Activated CD4-positive, alpha-beta T cell treated with anti-CD3 and anti-CD28 coated beads, Interleukin-2, amount 10 ng/mL, durations not matched to agents 7 days and 5 days (primary cell): ENCODE results near the gene FAM193B. TPM values are rescaled to one million over a fixed set of nuclear protein-coding genes. Genes with fewer than 3 reads are reported as not detected.
A peak's percentile ranks its signal among the peaks of the same experiment; 100 is the strongest.

ENCODE experiments used
- CTCF ChIA-PET: fragments of 350-600 bp; sonication (Branson Sonifier 250); formaldehyde crosslinking; loops from one replicate; lab custom pipeline; 2021; ENCODE audit warnings: antibody characterized with exemption; lab: Charles Lee
- POLR2A ChIA-PET: fragments of 350-600 bp; sonication (Branson Sonifier 250); formaldehyde crosslinking; loops from one replicate; lab custom pipeline; 2021; ENCODE audit warnings: antibody characterized with exemption; lab: Charles Lee
- DNase-seq: peaks from one replicate; pipeline ENCODE4 v3.0.0-alpha.2; 2020
- H3K27ac Mint-ChIP-seq: one replicate; pipeline ENCODE4 v1.8.0; 2021; ENCODE audit warnings: mild to moderate bottlenecking, moderate library complexity, mixed read lengths
- H3K27me3 Mint-ChIP-seq: one replicate; pipeline ENCODE4 v1.8.0; 2021; ENCODE audit warnings: mixed read lengths
- H3K36me3 Mint-ChIP-seq: one replicate; pipeline ENCODE4 v1.8.0; 2021; ENCODE audit warnings: low read depth, mixed read lengths
- H3K4me1 Mint-ChIP-seq: one replicate; pipeline ENCODE4 v1.8.0; 2021; ENCODE audit warnings: mixed read lengths
- H3K4me3 Mint-ChIP-seq: one replicate; pipeline ENCODE4 v1.8.0; 2021; ENCODE audit warnings: mild to moderate bottlenecking, moderate library complexity, mixed read lengths
- H3K9me3 Mint-ChIP-seq: one replicate; pipeline ENCODE4 v1.8.0; 2021; ENCODE audit warnings: mixed read lengths
- total RNA-seq, 2 experiments: library from RNA; stranded (reverse); gene quantifications; one replicate each; pipeline ENCODE4 v1.2.3, GENCODE V29; 2021

FAM193B gene
- total RNA-seq, 2 experiments from 2014 or later: 102 to 120 TPM

- CTCF ChIA-PET: interaction anchor here (0.8 to 4.4 kb wide), 18 partner anchors 10 to 191 kb away, joined by 3 to 36 read pairs (median 4); partner anchors contain the start of gene DOK3
- H3K9me3 Mint-ChIP-seq: no peaks in the 10 kb centered on the region
- H3K27me3 Mint-ChIP-seq: peaks cover 18% of the 10 kb centered on the region
- POLR2A ChIA-PET: no interaction called here
- DNase-seq: peak; percentile 83
- H3K4me1 Mint-ChIP-seq: peaks cover 22% of the 10 kb centered on the region
- H3K36me3 Mint-ChIP-seq: no peaks in the 10 kb centered on the region
- H3K27ac Mint-ChIP-seq: no peak overlapping the region
- no peak overlapping the region for H3K4me3 Mint-ChIP-seq
Measured at GRCh38 chr5:177500685-177501522, 53.5 kb downstream of the FAM193B start.

GRCh38 chr5:177499842-177500241 is 54.5 kb downstream of the FAM193B start:
- peaks cover 29% of the 10 kb centered on the region for H3K4me1 Mint-ChIP-seq
- no peak overlapping the region for H3K27ac Mint-ChIP-seq
- H3K27me3 Mint-ChIP-seq: peaks cover 18% of the 10 kb centered on the region
- ChIA-PET CTCF (interaction anchor here (0.8 to 4.4 kb wide), 8 partner anchors 21 to 117 kb away, joined by 3 to 36 read pairs (median 8); no protein-coding TSS in a partner anchor), POLR2A (no interaction called here)
- H3K4me3 Mint-ChIP-seq: no peak overlapping the region
- H3K9me3 Mint-ChIP-seq: no peaks in the 10 kb centered on the region
- no peaks in the 10 kb centered on the region for H3K36me3 Mint-ChIP-seq
- no peak for DNase-seq

- POLR2A ChIA-PET: interaction anchor here (1.0 kb wide), 1 partner anchor 11 kb away, joined by 4 read pairs; no protein-coding TSS in a partner anchor
- CTCF ChIA-PET: interaction anchor here (0.7 to 4.4 kb wide), 11 partner anchors 9 to 108 kb away, joined by 3 to 23 read pairs (median 4); partner anchors contain the start of gene DOK3
- Mint-ChIP-seq H3K36me3 (no peaks in the 10 kb centered on the region), H3K27me3 (peaks cover 18% of the 10 kb centered on the region), H3K27ac (peak overlapping the region; percentile 16), H3K4me3 (peak overlapping the region; percentile 76), H3K9me3 (no peaks in the 10 kb centered on the region), H3K4me1 (peaks cover 42% of the 10 kb centered on the region)
- no peak for DNase-seq
Measured at GRCh38 chr5:177498013-177498787, 56.2 kb downstream of the FAM193B start.

DNA sequence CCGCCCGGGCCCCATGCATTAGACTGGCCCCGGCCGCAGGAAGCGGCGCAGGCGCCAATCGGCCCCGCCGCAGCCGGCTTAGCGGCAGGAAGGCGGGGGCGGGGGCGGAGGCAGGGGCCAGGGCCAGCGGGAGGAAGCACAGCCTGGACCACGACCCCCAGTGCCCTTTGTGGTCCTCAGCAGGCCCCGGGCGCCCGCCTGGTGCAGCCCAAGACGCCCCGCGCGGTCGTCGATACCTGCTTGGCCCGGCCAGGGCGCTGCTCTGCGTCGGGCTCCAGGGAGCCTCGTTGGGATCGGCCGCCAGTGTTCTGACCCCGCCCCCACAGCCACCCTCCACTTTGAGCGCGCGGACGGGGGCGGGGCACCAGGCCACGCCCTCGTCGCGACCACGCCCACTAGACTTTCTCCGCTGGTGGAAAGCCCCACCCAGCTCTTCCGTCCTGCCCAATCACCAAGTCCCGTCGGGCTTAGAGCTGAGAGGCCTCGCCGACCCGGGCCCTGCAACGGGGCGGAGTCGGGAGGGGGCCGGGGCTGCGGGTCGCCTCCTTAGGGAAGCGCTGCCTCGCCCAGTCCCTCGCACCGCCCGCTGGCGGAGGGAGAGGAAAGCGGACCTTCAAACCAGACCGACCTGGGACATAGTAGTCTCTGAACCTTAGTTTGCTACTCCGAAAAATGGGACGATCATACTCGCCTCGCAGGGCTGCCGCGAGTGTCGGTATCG is 56.9 kb downstream of the FAM193B start, which contains the start of gene PDLIM7:
Gene PDLIM7, minus strand, starts transcription at position 313 of the 721 bp plus-strand sequence. CDS start 1,092 bp downstream, outside the sequence.
- peak within 1 kb of the TSS; percentile 64 for H3K27ac Mint-ChIP-seq
- H3K4me1 Mint-ChIP-seq: peaks cover 47% of the 10 kb centered on the region
- POLR2A ChIA-PET: interaction anchor here (1.0 kb wide), 1 partner anchor 12 kb away, joined by 4 read pairs; no protein-coding TSS in a partner anchor
- H3K27me3 Mint-ChIP-seq: peaks cover 18% of the 10 kb centered on the region
- CTCF ChIA-PET: interaction anchor here (0.6 to 2.4 kb wide), 12 partner anchors 8 to 107 kb away, joined by 3 to 9 read pairs (median 4); partner anchors contain the start of gene DOK3
- peak within 1 kb of the TSS; percentile 76 for H3K4me3 Mint-ChIP-seq
- no peaks in the 10 kb centered on the region for H3K9me3 Mint-ChIP-seq
- DNase-seq: peak; percentile 95
- H3K36me3 Mint-ChIP-seq: peaks cover 5% of the 10 kb centered on the region

DNA sequence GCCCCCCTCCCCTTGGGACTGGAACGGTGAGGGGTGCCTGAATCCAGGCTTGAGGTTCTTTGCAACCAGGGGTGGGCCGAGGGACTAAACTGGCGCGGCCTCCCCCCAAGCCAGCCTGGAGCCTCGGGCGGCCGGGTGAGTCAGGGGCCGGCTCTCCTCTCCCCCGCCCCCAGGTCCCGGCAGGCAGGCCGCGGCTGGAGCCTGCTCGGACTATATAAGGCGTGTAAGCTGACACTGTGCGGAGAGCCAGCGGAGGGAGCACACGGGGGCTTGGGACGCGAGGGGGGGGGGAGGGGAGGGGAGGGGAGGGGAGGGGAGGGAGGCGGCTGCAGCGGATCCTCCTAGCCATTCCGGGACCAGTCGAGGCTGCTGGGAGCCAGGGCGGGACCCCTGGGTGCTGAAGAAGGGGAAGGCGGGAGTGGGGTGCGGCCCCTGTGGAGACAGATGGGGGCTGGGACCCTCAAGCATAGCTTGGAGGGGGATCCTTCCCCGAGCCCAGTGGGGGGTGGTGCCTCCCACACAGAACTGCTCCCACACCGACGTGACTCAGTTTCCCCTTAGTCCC is 57.6 kb downstream of the FAM193B start:
- no peak overlapping the region for H3K27ac Mint-ChIP-seq
- POLR2A ChIA-PET: interaction anchor here (1.0 kb wide), 1 partner anchor 12 kb away, joined by 4 read pairs; no protein-coding TSS in a partner anchor

GRCh38 chr5:177496070-177496726 is 58.2 kb downstream of the FAM193B start:
- peaks cover 6% of the 10 kb centered on the region for H3K36me3 Mint-ChIP-seq
- peak overlapping the region; percentile 64 for H3K27ac Mint-ChIP-seq
- DNase-seq: no peak
- H3K27me3 Mint-ChIP-seq: peaks cover 18% of the 10 kb centered on the region
- no peaks in the 10 kb centered on the region for H3K9me3 Mint-ChIP-seq
- ChIA-PET POLR2A (no interaction called here), CTCF (interaction anchor here (1.2 to 2.8 kb wide), 6 partner anchors 14 to 106 kb away, joined by 3 to 18 read pairs (median 5); no protein-coding TSS in a partner anchor)
- H3K4me1 Mint-ChIP-seq: peaks cover 47% of the 10 kb centered on the region
- peak overlapping the region; percentile 69 for H3K4me3 Mint-ChIP-seq

More for the DNA sequence above, 57.6 kb downstream of the FAM193B start:
- Mint-ChIP-seq H3K27me3 (peaks cover 18% of the 10 kb centered on the region), H3K9me3 (no peaks in the 10 kb centered on the region), H3K36me3 (peaks cover 5% of the 10 kb centered on the region), H3K4me1 (peaks cover 47% of the 10 kb centered on the region), H3K4me3 (peak overlapping the region; percentile 76)
- no peak for DNase-seq
- CTCF ChIA-PET: interaction anchor here (0.6 to 2.8 kb wide), 13 partner anchors 11 to 107 kb away, joined by 3 to 18 read pairs (median 4); no protein-coding TSS in a partner anchor

DNA sequence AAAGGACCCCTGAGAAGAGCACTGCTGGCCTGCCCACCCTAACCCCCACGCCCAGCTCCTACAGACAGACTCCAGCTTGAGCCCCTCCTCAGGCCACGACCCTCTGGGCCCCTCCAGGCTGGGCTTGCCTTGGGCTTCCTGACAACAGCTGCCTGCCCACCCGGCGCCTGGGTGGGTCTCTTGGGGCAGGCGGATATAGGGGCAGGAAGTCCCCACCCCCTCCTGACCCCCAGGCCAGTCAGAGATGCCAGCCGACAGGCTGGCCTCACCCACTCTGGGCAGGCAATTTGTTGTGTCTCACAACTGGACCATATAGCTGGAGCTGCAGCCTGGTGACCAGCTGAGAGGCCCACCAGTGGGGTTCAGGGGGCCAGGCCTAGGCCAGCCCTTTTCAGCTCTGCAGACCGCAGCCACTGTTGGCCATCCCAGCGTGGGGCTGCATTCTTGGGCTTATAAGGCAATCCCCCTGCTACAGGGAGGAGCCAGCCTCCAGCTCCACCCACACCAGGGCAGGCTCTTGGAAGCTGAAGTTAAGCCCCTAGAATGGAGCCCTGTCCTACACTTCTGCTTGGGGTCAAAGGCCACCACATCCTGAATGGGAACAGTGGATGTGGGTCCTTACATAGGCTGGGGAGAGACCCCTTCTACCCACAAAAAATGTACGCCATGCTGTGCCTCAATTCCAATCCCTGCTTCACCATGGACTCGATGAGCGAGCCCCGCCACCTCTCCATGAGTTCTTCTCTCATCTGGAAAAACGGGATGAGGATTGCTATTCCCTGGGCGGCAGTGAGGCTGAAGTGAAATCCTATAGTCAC is 58.9 kb downstream of the FAM193B start:
- ChIA-PET POLR2A (no interaction called here), CTCF (interaction anchor here (1.0 to 2.8 kb wide), 8 partner anchors 13 to 179 kb away, joined by 3 to 18 read pairs (median 4); no protein-coding TSS in a partner anchor)
- Mint-ChIP-seq H3K36me3 (peaks cover 9% of the 10 kb centered on the region), H3K27me3 (peaks cover 18% of the 10 kb centered on the region), H3K4me1 (peaks cover 48% of the 10 kb centered on the region), H3K4me3 (peak overlapping the region; percentile 69), H3K9me3 (no peaks in the 10 kb centered on the region), H3K27ac (peak overlapping the region; percentile 64)
- DNase-seq: no peak

DNA sequence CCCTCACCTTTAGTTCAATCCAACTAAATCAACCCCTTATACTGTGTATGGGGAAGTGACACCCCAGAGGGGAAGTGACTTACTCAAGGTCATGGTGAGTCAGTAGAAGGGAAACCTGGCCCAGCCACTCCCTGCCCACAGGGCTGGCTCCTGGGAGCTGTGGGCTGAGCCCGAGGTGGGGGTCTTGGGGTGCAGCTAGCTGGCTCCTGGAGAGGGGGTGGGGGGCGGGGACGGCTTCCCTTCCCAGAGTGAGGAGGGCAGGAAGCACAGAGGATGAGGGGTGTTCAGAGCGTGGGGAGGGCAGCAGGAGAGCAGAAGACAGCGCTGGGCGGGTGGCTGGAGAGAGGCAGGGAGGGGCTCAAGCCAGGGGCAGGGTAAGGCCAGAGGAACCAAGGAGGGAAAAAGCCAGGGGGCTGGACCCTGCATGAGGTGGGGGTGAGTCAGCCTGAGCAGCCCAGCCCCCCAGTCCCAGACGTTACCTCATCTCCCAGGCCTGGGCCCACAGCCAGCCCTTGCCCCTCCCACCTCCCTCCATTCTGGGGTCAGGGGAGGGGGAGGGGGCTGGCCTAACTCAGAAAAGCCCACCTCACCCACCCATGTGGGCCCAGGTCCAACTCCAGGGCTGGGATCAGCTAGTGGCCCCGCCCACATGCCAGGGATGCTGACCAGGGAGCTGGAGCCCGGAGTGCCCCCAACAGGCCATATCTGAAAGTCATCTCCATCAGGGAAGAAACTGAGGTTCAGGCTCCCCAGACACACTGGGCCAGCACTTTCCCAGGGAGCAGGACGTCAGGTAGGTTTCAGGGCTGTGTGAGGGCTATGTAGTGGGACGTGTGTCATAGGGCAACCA is 59.8 kb downstream of the FAM193B start:
- CTCF ChIA-PET: interaction anchor here (0.7 to 2.8 kb wide), 10 partner anchors 9 to 182 kb away, joined by 3 to 18 read pairs (median 4); no protein-coding TSS in a partner anchor
- Mint-ChIP-seq H3K27me3 (peaks cover 14% of the 10 kb centered on the region), H3K36me3 (peaks cover 15% of the 10 kb centered on the region), H3K9me3 (no peaks in the 10 kb centered on the region), H3K27ac (peak overlapping the region; percentile 75), H3K4me1 (peaks cover 48% of the 10 kb centered on the region), H3K4me3 (no peak overlapping the region)
- POLR2A ChIA-PET: no interaction called here
- peak; percentile 33 for DNase-seq

DNA sequence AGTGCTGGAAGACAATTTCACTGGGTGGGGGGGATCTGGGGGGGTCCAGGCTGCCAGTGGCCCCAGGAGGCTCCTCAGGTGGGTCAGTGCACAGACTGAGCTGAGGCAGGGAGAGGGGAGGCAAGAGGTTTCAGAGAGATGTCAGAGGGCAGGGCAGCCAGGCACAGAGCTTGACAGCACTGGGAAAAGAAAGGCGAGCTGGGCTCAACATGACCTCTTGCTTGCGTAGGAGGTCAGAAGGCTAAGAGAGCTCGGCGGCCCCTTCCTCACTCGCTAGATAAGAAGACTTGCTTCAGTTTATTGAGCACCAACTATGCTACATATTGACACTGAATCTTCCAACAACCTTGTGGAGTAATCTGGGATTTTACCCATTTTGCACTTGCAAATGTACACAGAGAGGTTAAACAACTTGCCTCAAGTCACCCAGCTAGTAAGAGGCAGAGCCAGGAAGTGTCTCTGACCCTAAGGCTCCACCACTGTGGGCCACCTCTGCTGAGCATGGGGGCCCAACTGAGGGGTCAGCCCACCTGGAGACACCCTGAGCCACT is 60.5 kb downstream of the FAM193B start:
- Mint-ChIP-seq H3K36me3 (peaks cover 15% of the 10 kb centered on the region), H3K9me3 (no peaks in the 10 kb centered on the region), H3K27ac (peak overlapping the region; percentile 75), H3K4me1 (peaks cover 46% of the 10 kb centered on the region), H3K4me3 (no peak overlapping the region), H3K27me3 (peaks cover 10% of the 10 kb centered on the region)
- CTCF ChIA-PET: interaction anchor here (0.7 to 2.2 kb wide), 9 partner anchors 9 to 184 kb away, joined by 3 to 6 read pairs (median 3); no protein-coding TSS in a partner anchor
- POLR2A ChIA-PET: no interaction called here
- DNase-seq: no peak
